Activated CD4-positive, CD25-positive, alpha-beta regulatory T cell treated with anti-CD3 and anti-CD28 coated beads, Interleukin-2, amount 50 U/mL, for 16 hours (primary cell): Measurements from ENCODE around the gene PRRX2.
"Not testable (repeated sequence)": the region's sequence is repeated elsewhere in the genome, so short reads cannot be mapped to it uniquely, and the experiment has no call there.

Experiments
- DNase-seq: peaks from one replicate; pipeline ENCODE4 v3.0.0-alpha.2; 2020; ENCODE audit warnings: low read depth, low spot score

PRRX2 gene

DNA sequence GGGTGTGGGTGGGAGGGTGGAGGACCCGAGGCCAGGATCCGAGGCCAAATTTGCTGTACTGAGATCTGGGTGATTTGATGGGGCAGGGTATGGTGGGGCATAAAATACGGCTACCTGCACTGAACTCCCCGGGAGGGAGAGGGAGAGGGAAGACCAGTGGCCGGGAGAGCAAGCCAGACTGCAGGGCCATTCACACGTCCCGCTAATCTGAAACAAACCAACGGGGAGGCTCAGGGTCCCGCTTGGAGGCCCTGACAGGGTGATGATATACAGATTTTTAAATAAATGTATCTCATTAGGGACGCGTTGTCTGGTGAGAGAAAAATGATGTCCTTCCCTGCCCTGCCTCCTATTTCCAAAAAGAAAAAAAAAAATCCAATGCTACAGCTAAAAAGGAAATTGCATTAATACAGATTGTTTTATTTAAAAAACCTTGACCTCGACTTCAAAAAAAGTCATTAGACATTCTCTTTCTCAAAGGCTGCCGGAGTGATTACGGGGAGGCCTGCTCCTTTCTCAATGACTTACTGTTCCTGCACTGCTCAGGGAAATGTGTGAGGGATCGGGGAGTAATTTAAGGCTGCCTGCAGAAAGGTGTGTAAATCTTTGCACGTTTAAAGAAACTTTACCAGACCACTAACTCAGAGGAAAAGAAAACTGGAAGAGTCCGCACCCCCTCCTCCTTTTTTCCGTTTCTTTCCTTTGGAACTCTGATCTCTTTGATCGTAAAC, 11.5 kb upstream of the PRRX2 start:
- no peak for DNase-seq

DNA sequence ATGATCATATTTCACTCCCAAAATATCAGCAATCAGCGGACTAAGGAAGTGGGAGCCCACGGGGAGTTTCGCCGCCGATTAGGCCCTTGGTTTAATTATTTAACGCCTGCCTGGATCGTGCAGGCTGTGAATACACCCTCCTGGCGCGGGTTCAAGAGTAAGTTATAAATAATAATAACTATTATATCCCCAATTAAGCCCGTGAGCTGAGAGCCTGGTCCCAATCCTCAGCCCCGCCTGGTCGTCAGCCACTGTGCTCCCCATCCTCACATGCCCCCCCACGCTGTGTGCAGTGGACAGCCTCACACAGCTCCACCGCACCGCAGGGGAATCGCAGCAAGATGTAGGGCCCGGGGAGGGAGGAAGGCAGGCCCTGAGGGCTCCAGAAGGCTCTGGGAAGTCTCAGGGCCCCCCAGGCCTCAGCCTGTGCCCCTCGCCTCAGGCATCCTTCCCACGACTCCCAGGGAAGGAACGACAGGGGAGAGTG, 10.8 kb upstream of the PRRX2 start:
- DNase-seq: no peak

DNA sequence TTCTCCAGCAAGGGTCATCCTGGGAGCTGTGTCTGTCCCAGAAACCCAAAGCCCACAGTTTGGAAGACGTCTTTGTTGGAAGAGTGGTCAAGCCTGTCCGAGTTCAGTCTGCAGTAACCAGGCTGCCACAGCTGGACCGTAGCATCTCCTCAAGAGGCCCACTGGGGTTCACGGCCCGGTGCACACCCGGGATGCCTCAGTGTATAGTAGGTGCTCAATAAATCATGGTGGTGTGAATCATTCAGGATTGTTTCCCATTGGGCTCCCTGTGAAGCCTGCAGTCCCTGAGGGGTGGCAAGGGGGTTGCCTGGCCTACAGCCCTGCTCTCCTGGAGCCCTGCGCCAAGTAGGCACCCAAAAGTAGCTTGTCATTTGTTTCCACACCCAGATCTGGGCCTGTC, 10.3 kb upstream of the PRRX2 start:
- DNase-seq: no peak

DNA sequence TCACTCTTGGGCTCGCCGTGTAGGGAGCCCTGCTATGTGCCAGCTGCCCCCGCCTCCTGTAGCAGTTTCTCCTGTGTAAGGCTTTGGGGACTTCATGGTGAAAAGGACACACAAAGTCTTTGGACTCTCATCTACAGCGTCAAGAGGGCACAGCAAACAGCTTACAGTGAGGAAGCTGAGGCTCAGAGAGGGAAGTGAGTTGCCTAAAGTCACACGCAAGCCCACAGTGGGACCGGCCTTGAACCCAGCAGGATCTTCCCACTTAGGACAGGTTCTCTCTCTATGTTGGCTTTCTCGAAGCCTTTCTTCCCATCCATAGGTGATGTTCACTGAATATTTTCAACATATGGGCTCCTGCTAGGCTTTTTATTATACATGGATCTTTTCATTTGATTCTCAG, 9.8 kb upstream of the PRRX2 start:
- DNase-seq: no peak

DNA sequence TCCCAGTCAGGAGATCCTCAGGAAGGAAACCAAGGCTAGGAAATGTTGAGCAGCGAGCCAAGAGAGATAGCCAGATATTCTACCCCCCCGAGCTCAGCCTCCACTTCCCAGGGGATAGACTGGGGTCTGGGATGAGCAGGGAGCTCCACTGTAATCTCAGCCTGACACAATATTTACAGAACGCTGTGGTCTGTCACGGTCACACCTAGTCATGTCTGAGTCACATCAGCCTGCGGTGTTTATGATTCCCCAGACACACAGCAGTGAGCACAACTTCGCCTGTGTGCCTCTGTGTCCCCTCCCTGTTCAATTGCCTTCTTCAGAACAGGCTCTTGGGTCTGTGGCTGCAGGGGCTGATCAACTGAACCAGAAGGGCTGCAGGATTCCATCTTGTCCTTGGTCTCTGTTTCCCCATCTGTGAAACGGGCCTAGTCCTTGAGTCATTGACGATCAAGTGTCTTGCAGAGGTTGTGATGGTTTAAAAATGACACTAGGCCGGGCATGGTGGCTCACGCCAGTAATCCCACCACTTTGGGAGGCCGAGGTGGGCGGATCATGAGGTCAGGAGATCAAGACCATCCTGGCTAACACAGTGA, 8.6 kb upstream of the PRRX2 start:
- no peak for DNase-seq

DNA sequence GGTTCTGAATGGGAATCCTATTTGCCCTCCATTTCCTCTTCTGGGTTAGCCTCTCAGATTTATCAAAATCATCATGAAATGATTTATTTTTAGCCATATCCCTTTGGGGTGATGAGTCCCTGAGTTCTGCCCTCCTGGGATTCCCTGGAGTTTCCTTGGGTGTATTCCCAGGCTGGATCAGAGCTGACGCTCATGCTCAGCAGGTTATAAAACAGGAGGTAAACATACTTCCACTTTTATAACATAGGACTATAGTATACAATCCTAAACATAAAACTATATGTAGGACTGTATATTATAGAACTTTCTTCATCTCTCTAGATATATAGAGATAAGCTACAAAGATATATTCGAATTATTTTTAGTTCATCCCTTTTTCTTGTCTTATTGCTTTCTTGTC, 4.4 kb upstream of the PRRX2 start:
- DNase-seq: no peak

DNA sequence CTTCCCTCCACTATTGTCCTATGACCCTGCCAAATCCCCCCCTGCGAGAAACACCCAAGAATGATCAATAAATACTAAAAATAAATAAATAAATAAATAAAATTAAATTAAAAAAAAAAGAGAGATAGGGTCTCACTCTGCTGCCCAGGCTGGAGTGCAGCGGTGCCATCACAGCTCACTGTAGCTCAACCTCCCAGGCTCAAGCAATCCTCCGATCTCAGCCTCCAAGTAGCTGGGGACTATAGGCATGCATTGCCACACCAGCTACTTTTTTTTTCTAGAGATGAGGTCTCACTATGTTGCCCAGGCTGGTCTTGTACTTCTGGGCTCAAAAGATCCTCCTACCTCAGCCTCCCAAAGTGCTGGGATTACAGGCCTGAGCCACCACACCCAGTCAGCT, 3.2 kb upstream of the PRRX2 start:
- not testable (repeated sequence) for DNase-seq

DNA sequence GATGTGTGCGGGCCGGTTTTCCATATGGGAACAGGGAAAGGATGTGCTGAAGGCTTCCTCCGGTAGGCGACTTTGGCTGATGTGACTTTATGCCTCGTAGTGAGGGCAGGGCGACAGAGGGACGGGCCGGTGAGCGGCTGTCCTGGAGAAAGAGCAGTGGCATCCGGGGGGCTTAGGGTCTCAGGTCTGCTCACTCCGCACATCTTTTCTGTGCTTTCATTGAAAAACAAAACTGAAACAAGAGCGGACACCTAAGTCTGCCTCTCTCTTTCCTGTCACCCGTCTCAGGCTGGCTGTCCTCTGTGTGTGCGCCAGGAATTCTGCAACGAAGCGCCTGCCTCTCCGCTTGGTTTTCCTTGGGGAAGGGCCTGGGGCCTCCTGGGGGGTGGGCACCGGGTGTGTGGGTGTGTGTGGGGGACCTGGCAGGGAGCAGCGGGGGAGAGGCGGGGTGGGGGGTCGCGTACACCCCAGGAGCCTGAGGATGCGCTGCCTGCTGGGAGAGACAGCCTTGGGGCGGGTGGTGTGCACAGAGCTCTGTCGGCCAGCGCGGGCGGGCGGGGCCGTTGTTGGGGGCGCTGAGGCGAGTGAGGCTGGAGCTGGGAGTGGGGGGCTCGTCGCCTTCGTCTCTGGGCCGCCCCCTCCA, 580 bp upstream of the PRRX2 start:
- DNase-seq: no peak

DNA sequence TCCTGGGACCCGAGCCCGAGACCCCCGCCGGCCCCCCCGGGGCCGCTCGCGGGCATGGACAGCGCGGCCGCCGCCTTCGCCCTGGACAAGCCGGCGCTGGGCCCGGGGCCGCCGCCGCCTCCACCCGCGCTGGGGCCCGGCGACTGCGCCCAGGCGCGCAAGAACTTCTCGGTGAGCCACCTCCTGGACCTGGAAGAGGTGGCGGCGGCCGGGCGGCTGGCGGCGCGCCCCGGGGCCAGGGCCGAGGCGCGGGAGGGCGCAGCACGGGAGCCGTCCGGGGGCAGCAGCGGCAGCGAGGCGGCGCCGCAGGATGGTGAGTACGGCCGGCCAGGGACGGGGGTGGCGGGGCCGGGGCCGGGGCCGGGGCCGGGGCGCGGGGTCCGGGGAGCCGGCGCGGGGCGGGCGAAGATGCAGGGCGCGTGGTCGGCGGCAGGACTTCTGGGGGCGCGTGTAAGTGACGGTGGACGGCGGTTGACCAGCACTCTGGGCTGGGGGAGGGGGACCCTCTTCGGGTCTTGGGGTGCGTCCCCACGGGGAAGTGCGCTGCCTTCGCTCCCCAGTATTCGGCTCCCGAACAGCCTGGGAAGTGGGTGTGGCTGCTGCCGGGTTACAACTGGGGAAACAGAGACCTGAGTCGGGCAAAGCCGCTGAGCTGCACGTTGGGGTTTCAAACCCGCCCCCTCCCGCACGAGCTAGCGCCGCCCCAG, 520 bp downstream of the PRRX2 start:
- DNase-seq: no peak

DNA sequence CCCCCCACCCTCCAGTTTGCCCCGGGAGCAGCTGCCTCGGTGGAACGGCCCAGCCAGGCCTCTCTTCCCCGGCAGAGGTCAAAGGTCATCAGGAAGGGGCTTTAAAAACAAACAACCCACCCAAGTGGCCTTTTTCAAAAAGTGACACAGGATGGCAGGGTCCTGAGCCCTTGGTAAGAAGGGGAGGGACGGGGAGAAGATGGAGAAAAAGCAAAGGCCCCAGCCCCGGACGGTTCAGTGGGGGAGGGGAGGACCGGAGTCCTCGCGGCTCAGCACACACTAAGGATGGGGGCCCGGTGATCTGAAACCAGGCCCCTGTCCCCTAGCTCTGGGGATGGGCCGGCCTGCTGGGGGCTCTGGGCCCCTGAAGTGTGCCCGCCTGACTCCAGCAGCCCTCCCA, 1.1 kb downstream of the PRRX2 start:
- DNase-seq: no peak

DNA sequence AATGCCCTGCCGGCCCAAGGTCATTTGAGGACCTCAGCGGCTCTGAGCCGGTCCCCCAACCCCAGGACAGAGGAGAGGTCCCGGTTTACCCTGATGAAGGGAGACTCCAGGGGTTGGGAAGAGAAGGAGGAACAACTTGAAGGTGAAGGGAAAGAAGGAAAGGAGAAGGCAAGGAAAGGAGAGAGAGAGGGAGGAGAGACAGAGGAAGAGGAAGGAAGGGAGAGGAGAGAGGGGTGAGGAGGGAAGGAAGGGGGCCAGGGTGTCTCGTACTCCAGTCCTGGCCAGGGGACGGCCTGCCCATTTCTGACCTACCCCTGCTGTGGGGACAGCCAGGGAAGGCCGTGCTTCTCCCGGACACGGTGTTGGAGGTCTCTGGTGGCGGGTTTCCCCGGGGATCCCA, 1.9 kb downstream of the PRRX2 start:
- DNase-seq: no peak

DNA sequence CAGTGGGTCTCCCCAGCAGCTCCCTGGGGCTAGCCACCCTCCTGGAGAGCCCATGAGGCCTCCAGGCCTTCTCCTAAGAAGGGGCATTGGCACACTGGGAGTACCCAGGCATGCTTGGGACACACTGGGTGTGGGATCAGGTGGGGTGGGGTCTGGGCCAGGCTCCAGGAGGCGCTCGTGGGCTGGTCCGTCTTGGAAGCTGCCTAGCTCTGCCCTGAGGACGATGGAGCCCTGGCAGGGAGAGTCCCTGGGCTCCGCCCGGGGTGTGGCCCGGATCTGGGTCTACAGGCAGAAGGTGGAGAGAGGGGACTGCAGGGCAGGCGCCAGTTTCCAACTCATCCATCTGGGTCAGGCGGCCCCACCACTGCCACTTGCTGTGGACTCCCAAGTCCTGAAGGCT, 2.4 kb downstream of the PRRX2 start:
- DNase-seq: no peak

DNA sequence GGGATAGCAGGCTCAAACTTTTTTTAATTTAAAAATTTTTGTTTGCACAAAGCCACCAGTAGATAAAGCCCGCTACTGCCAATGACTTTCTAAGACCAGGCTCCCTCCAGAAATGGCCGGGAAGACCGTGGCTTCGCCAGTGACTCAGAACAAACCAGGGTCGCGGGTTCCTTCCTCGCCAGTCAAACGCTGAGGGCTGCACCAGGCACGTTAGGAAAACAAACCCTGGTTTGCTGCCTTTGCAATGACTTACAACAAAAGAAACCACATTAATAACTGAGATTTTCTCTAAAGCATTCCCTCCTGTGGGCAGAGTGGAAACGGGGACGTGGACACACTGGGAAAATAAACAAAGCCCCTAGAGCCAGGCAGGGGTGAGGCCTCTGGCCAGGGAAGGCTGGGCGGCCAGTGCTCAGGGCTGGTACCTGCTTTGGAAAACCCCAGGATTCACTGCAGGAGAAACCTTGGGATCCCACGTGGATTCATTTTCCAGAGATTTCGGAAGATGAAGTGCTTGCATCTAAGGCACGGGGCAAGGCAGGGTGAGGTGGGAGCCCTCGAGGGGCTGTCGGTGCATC, 3.8 kb downstream of the PRRX2 start:
- no peak for DNase-seq

DNA sequence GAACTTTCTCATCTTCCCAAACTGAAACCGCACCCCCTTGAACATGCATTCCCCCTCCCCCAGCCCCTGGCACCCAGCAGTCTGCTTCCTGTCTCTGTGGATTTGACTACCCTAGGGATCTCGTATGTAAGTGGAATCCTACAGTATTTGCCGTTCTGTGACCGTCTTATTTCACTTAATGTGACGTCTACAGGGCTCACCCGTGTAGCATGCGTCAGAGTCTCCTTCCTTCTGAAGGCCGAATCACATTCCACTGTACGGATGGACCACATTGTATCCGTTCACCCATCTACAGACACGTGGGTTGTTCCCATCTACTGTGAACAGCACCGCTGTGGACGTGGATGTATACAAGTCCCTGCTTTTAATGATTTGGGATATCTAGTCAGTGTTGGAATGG, 4.5 kb downstream of the PRRX2 start:
- DNase-seq: no peak

DNA sequence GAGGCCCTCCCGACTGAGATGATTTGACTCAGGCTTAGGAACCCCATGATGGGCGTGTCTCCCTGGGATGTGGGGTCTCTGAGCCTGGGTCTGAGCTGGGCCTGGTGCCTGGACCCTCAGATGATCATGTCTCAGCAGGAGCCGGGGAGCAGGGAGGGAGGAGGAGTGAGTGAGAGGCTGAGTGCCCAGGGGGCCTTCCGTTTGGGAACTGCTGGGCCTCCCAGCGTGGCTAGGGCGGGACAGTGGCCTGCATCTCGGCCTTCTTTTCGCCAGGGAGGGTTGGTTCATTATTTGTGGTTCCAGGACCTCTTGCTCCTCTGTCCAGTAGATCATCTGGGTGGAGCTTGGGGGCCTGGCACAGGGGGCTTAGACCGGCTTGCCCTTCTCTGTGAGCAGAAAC, 5.6 kb downstream of the PRRX2 start:
- no peak for DNase-seq

DNA sequence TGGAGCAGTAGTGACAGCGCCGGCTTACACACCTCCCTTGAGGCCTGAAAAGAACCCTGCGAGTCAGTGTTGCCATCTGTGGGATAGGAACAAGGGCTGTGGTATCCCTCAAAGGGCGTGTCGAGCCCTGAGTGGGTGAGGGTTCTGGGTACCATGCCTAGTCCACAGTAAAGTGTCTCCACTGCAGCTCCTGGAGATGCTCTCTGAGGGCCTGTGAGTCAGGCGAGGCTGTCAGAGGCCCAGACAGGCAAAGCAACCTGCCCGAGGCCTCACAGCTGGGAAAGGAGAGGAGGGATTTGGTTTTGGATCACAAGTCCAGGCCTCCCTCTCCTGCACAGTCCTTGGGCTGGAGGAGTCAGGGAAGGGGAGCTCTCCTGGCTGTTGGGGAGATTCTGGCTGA, 6.1 kb downstream of the PRRX2 start:
- no peak for DNase-seq

DNA sequence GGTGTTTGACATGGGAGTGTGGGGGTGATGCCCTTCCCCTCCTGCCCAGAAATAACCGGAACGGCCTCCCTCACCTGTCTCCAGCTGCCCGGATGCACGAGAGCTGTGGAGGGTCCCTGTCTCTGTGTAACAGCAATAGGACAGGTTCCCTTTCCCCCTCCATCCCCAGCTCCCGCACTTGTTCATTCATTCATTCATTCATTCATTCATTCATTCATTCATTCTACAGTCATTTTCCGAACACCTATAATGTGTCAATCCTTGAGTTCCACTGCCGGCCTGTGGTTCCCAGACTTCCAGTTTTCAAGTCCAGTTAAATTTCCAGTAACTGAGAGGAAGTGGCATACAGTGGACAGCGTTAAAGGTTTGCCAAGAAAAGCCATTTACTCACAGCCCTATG, 7.3 kb downstream of the PRRX2 start:
- no peak for DNase-seq

DNA sequence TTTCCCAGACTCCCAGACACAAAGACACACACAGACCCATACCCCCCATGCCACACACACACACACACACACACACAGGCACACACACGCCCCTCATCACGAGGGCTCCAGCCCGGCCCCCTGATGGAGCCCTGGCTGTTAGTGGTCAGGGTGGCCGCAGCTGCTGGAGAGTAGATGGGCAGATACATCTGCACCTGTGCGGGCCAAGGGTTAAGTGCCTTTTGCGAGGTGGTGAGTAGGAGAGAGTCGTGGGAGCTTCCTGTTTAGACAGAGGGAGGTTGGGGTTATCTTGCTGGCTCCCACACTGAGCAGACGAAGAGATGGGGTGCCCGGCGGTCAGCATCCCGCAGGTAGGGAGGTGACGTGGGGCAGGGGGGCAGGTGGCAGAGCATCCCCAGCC, 8.2 kb downstream of the PRRX2 start:
- DNase-seq: no peak

DNA sequence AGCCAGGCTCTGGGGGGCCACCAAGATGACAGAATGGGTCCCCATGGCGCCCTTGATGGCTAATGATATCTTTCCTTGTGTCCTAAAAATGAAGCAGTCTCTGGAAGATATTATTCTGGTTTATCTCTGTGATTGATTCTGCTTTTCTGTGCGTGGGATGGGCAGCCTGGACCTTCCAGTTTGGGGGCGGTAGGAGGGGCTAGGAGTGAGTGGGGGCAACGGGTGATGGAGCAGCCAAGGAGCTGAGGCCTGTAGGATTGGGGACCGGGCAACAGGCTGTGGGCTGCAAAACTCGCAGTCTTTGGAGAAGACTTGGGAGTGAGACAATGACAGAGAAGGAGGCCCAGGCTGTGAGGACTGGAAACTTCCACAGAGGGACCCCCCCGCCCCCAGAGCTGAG, 8.8 kb downstream of the PRRX2 start:
- no peak for DNase-seq

DNA sequence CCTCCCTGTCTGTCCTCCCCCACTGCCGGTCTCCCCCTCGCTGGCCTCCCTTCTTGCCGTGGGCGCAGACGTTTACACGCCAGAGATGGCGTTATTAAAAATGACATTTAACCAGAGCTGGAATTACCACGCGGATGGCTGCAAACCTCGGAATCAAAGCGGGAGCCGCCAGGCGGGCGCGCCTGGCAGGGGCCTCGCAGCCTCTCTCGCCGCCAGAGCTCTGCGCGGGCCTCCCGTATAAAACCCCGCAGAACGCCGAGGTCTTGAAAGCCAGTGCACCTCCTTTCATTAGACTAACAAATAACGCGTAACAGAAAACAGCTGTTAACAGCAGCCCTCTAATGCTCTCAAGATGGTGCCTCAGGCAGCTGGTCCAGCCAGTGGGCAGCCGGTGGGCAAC, 10.2 kb downstream of the PRRX2 start:
- DNase-seq: no peak

DNA sequence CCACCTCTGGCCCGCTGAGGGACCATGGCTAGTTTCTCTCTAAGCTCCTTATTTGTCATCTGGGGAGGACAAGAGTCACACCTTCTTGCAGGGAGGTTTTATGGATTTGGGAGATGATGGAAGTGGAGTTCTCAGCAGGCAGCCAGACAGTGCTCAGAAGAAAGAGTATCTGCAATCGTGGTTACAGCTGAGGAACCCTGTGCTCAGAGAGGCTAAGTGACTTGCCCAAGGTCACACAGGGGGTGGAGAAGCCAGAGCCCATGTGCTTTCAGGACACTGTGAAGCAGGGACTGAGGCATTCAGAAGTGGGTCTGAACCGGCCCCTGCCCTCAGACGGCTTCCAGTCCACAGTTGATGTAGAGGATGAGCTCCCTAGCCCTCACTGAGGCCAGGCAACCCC, 10.8 kb downstream of the PRRX2 start:
- no peak for DNase-seq

DNA sequence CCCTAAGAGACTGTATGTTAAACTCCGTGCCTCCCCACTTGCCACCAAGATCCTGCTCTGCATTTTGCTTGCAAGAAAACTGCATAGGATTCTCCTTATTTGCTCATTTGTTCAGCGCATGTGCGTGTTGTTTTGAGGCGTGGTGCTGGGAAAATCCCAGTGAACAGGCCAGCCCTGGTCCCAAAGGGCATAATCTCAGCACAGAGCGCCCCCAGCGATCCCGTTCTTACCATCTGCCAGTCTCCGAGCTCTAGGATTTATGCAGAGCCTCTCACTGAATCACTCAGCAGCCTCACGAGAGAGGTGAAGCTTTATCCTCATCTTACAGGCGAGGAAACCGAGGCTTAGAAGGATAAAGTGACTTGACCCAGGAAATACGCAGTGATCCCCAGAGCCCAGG, 11.5 kb downstream of the PRRX2 start:
- no peak for DNase-seq
